B cell (primary cell): ENCODE data around the gene RAD51B. TPM values are rescaled to one million over a fixed set of nuclear protein-coding genes. Genes with fewer than 3 reads are reported as not detected.

ENCODE experiments used
- ATAC-seq: fragments of 200-7000 bp; cut with Tn5 transposase; one replicate; pipeline ENCODE4 v1.10.0; 2021; ENCODE audit warnings: low read depth, mild to moderate bottlenecking, moderate number of reproducible peaks, moderate library complexity
- CTCF ChIA-PET: fragments of 350-600 bp; sonication (Branson Sonifier 250); formaldehyde crosslinking; loops from one replicate; lab custom pipeline; 2021; ENCODE audit warnings: antibody characterized with exemption, inconsistent platforms; lab: Charles Lee
- POLR2A ChIA-PET: fragments of 350-600 bp; sonication (Branson Sonifier 250); formaldehyde crosslinking; loops from one replicate; lab custom pipeline; 2021; ENCODE audit warnings: antibody characterized with exemption; lab: Charles Lee
- DNase-seq: peaks from one replicate; pipeline ENCODE4 v3.0.0; 2013
- H2AFZ ChIP-seq: 2 replicates; pipeline ENCODE4 v1.6.1; 2012; ENCODE audit warnings: mild to moderate bottlenecking, low read depth, low read length; ENCODE audit not compliant: insufficient read depth, poor library complexity, severe bottlenecking
- H3K27ac ChIP-seq, 2 donors: 1 replicate in 1 of 2; 2 replicates in 1 of 2; pipeline ENCODE4 v1.5.1; 2012 to 2013; ENCODE audit warnings: low read length in 2 of 2, mild to moderate bottlenecking in 2 of 2, moderate library complexity in 1 of 2
- H3K27me3 ChIP-seq, 4 experiments: fragments of 200-600 bp in 1 of 4; sonication (generic) in 1 of 4; replicated peaks in 1 of 4; 1 replicate in 2 of 4; 2 replicates in 2 of 4; pipeline versions ENCODE4 v1.6.1 to v1.7.0; 2013 to 2016; ENCODE audit warnings: low read length in 3 of 4, mild to moderate bottlenecking in 2 of 4, mixed read lengths in 1 of 4, moderate library complexity in 1 of 4; ENCODE audit not compliant: insufficient read depth in 4 of 4, control insufficient read depth in 3 of 4; ENCODE audit errors: control extremely low read depth in 1 of 4
- H3K36me3 ChIP-seq, 2 experiments: replicated peaks in 1 of 2; 1 replicate in 1 of 2; 2 replicates in 1 of 2; pipeline versions ENCODE4 v1.6.1 to v1.7.1; 2013; ENCODE audit warnings: low read length in 1 of 2; ENCODE audit not compliant: insufficient read depth in 2 of 2, control insufficient read depth in 1 of 2; ENCODE audit errors: control extremely low read depth in 1 of 2, extremely low read depth in 1 of 2
- H3K4me1 ChIP-seq, 2 donors: fragments of 200-600 bp in 1 of 2; sonication (generic) in 1 of 2; 1 replicate in 1 of 2; 2 replicates in 1 of 2; pipeline versions ENCODE4 v1.5.1 to v1.6.1; 2013 to 2017; ENCODE audit warnings: low read length in 2 of 2; ENCODE audit not compliant: control insufficient read depth in 2 of 2, insufficient read depth in 2 of 2
- H3K4me2 ChIP-seq: replicated peaks from 2 replicates; pipeline ENCODE3; 2012; ENCODE audit warnings: mild to moderate bottlenecking, low read depth, low read length; ENCODE audit not compliant: poor library complexity, severe bottlenecking
- H3K4me3 ChIP-seq, 5 experiments: fragments of 200-600 bp in 1 of 5; sonication (generic) in 1 of 5; 1 replicate in 3 of 5; 2 replicates in 2 of 5; pipeline versions ENCODE4 v1.5.1 to v1.7.0; 2011 to 2016; ENCODE audit warnings: low read length in 4 of 5, mild to moderate bottlenecking in 4 of 5, low read depth in 2 of 5, control low read depth in 1 of 5, moderate library complexity in 1 of 5; ENCODE audit not compliant: insufficient read depth in 1 of 5; ENCODE audit errors: control extremely low read depth in 1 of 5, extremely low read depth in 1 of 5
- H3K79me2 ChIP-seq: fragments of 200-600 bp; sonication (generic); one replicate; pipeline ENCODE4 v1.6.0; 2016; ENCODE audit warnings: low read length; ENCODE audit not compliant: control insufficient read depth, insufficient read depth
- H3K9ac ChIP-seq: fragments of 200-600 bp; sonication (generic); 2 replicates; pipeline ENCODE4 v1.6.1; 2017; ENCODE audit warnings: mild to moderate bottlenecking, low read length, moderate library complexity
- H3K9me3 ChIP-seq, 3 donors: one replicate each; pipeline versions ENCODE4 v1.6.1 to v1.7.1; 2013; ENCODE audit warnings: low read length in 2 of 3; ENCODE audit not compliant: control insufficient read depth in 2 of 3, insufficient read depth in 1 of 3; ENCODE audit errors: control extremely low read depth in 1 of 3
- H4K20me1 ChIP-seq: 2 replicates; pipeline ENCODE4 v1.6.0; 2012; ENCODE audit warnings: mild to moderate bottlenecking, low read length; ENCODE audit not compliant: insufficient read depth, control insufficient read depth, poor library complexity, severe bottlenecking
- H3K27ac Mint-ChIP-seq: one replicate; pipeline ENCODE4 v1.8.0; 2021; ENCODE audit warnings: mixed read lengths
- H3K27me3 Mint-ChIP-seq: one replicate; pipeline ENCODE4 v1.8.0; 2021; ENCODE audit warnings: mixed read lengths
- H3K4me1 Mint-ChIP-seq: one replicate; pipeline ENCODE4 v1.8.0; 2021; ENCODE audit warnings: mixed read lengths
- H3K4me3 Mint-ChIP-seq: one replicate; pipeline ENCODE4 v1.8.0; 2021; ENCODE audit warnings: mixed read lengths
- H3K9me3 Mint-ChIP-seq: one replicate; pipeline ENCODE4 v1.8.0; 2022; ENCODE audit warnings: mixed read lengths; ENCODE audit not compliant: insufficient read depth
- CTCF ChIP-seq: fragments of 200-600 bp; IDR thresholded peaks from one replicate; pipeline ENCODE4 v1.8.0; 2022; ENCODE audit warnings: antibody characterized with exemption, mild to moderate bottlenecking
- EZH2 ChIP-seq: IDR thresholded peaks from 2 replicates; pipeline ENCODE4 v1.6.1; 2012; ENCODE audit warnings: borderline replicate concordance, low read depth, mild to moderate bottlenecking, moderate library complexity, low read length; ENCODE audit not compliant: insufficient read depth, poor library complexity, severe bottlenecking
- WGBS: methylation state at CpG from one replicate; pipeline ENCODE4 v1.1.5; 2013; ENCODE audit warnings: missing lambda C conversion rate; ENCODE audit not compliant: insufficient coverage; 5-methylcytosine and 5-hydroxymethylcytosine counted together
- intact Hi-C: fragments of 100-400 bp; cut with micrococcal nuclease; formaldehyde crosslinking; loops from one replicate; pipeline ENCODE4 v1.10.0; 2022
- polyA plus RNA-seq: library from polyadenylated mRNA; depleted of rRNA; stranded (reverse); fragments of >200 nt; gene quantifications from 2 replicates; pipeline ENCODE4 v1.2.3, GENCODE V29; 2012
- total RNA-seq, 2 donors: library from RNA; stranded (reverse); fragments of 120-200 nt in 1 of 2; gene quantifications; 1 replicate in 1 of 2; 2 replicates in 1 of 2; pipeline versions ENCODE4 v1.2.3 to v1.2.4, GENCODE V29; 2013 to 2022

The RAD51B gene
- total and polyA plus RNA-seq, 2 donors (not counting 1 experiment from before 2014, with no cell fraction given): 6.5 to 60.6 TPM

DNA sequence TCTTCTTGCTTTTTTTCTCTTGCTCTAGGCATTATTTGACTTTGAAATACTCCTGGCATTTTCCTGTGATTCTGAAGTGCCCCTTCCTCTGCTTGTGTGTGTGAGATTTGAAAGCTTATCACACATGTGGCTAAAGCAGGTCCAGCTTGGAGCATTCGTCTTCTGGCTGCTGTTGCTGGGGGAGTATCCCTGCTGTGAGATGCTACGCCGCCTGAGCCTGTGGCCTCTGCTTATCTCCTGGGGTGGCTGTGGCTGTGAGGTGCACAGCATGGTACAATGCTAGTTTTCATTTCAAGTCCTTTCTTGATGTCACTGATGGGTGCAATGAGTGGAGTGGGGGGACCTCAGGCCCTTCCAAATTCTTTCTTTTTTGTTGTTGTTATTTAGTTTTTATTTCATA is 601.5 kb downstream of the RAD51B start:
- WGBS: 100% methylated on average over 3 of the region's 3 CpGs

DNA sequence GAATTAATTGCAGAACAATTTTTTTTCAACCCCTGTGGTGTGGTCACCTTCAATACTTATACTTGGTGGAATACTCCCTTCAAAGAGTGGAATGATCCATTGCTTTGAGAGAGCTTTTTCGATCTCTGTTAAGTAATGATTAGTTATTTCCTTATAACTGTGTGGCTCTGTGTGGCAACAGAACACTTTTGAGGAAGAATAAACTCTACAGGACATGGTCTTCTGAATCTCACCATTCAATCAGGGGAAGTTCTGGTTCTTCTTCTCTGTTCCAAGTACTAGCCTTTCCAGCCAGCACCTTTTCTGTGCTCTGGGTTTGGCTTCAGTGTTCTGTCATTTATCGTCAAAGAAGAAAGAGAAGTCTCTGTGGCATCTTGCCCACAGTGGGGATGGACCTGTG is 604.1 kb downstream of the RAD51B start:
- no peaks in the 10 kb centered on the region for H3K36me3 ChIP-seq
- peak overlapping the region in 1 of 2 donors; percentile 42 for H3K27ac ChIP-seq
- POLR2A ChIA-PET: interaction anchor here (1.3 kb wide), 1 partner anchor 334 kb away, joined by 3 read pairs; no protein-coding TSS in a partner anchor
- H3K27me3 Mint-ChIP-seq: no peaks in the 10 kb centered on the region
- H3K4me1 Mint-ChIP-seq: peaks cover 31% of the 10 kb centered on the region
- H3K27me3 ChIP-seq: no peaks in the 10 kb centered on the region
- H3K4me2 ChIP-seq: no peak overlapping the region
- DNase-seq: no peak
- peaks cover 1 to 7% (median 3%) of the 10 kb centered on the region in 3 donors for H3K9me3 ChIP-seq
- no peaks in the 10 kb centered on the region for H4K20me1 ChIP-seq
- intact Hi-C loops: no loop called here
- no peak for ATAC-seq
- no peak overlapping the region for H2AFZ ChIP-seq
- no peak overlapping the region for H3K4me3 Mint-ChIP-seq
- no peaks in the 10 kb centered on the region for H3K79me2 ChIP-seq
- no CpG with 5 or more reads among the region's 2 CpGs for WGBS
- no peaks in the 10 kb centered on the region for H3K9me3 Mint-ChIP-seq
- no peak overlapping the region for H3K4me3 ChIP-seq
- H3K9ac ChIP-seq: no peak overlapping the region
- TF ChIP-seq CTCF (no peak), EZH2 (no peak)
- peak overlapping the region; percentile 64 for H3K27ac Mint-ChIP-seq
- peaks cover 9 to 15% of the 10 kb centered on the region in 2 donors for H3K4me1 ChIP-seq
- CTCF ChIA-PET: interaction anchor here (1.8 kb wide), 1 partner anchor 14 kb away, joined by 4 read pairs; no protein-coding TSS in a partner anchor

More for the DNA sequence above, 601.5 kb downstream of the RAD51B start:
- Histone ChIP-seq H3K4me3 (no peak overlapping the region), H3K27me3 (no peaks in the 10 kb centered on the region), H3K4me2 (no peak overlapping the region), H4K20me1 (no peaks in the 10 kb centered on the region), H3K4me1 (peaks cover 17 to 20% of the 10 kb centered on the region in 2 donors), H2AFZ (no peak overlapping the region), H3K9ac (no peak overlapping the region), H3K27ac (no peak overlapping the region), H3K79me2 (no peaks in the 10 kb centered on the region), H3K9me3 (no peaks in the 10 kb centered on the region), H3K36me3 (no peaks in the 10 kb centered on the region)
- intact Hi-C loops: no loop called here
- Mint-ChIP-seq H3K4me3 (no peak overlapping the region), H3K27me3 (no peaks in the 10 kb centered on the region), H3K4me1 (peaks cover 43% of the 10 kb centered on the region), H3K9me3 (no peaks in the 10 kb centered on the region), H3K27ac (no peak overlapping the region)
- TF ChIP-seq EZH2: no peak
- ATAC-seq (no peak), DNase-seq (no peak)
- ChIA-PET CTCF (no interaction called here), POLR2A (no interaction called here)
